Upper lobe of left lung (tissue), 6 donors: ENCODE measurements around the gene ZNF205. TPM values are rescaled to one million over a fixed set of nuclear protein-coding genes. Genes with fewer than 3 reads are reported as not detected.

Experiments used
- ATAC-seq, 2 donors: fragments of 200-7000 bp; cut with Tn5 transposase; one replicate each; pipeline ENCODE4 v1.9.1; 2022; ENCODE audit warnings: mild to moderate bottlenecking in 2 of 2, moderate library complexity in 2 of 2; ENCODE audit not compliant: low FRiP score in 2 of 2
- DNase-seq, 2 donors: peaks; one replicate each; pipeline ENCODE4 v3.0.0-alpha.2; 2019 to 2020
- H3K27ac ChIP-seq, 4 donors: fragments of 200-600 bp; sonication (generic); one replicate each; pipeline ENCODE4 v1.5.1; 2016 to 2019
- H3K27me3 ChIP-seq, 4 donors: fragments of 200-600 bp; sonication (generic); one replicate each; pipeline ENCODE4 v1.5.1; 2017 to 2019
- H3K36me3 ChIP-seq, 4 donors: fragments of 200-600 bp; sonication (generic); one replicate each; pipeline ENCODE4 v1.5.1; 2016 to 2019
- H3K4me1 ChIP-seq, 4 donors: fragments of 200-600 bp; sonication (generic); one replicate each; pipeline ENCODE4 v1.5.1; 2018 to 2019
- H3K4me3 ChIP-seq, 4 donors: fragments of 200-600 bp; sonication (generic); one replicate each; pipeline ENCODE4 v1.5.1; 2017 to 2019; ENCODE audit warnings: mild to moderate bottlenecking in 2 of 4, moderate library complexity in 1 of 4
- H3K9me3 ChIP-seq, 4 donors: fragments of 200-600 bp; sonication (generic); one replicate each; pipeline ENCODE4 v1.5.1; 2018 to 2019
- CTCF ChIP-seq, 6 experiments: fragments of 450-650 bp in 4 of 6; fragments of 200-600 bp in 2 of 6; sonication (generic) in 2 of 6; IDR thresholded peaks; one replicate each; pipeline ENCODE4 v1.5.1; 2016 to 2019; ENCODE audit warnings: antibody characterized with exemption in 6 of 6
- EP300 ChIP-seq, 4 donors: sonication (generic); formaldehyde crosslinking; IDR thresholded peaks; one replicate each; pipeline ENCODE4 v1.5.1; 2017; ENCODE audit warnings: antibody characterized with exemption in 4 of 4, control low read depth in 2 of 4
- POLR2A ChIP-seq, 4 donors: fragments of 450-650 bp; IDR thresholded peaks; one replicate each; pipeline ENCODE4 v1.5.1; 2016 to 2017; ENCODE audit warnings: antibody characterized with exemption in 4 of 4, mild to moderate bottlenecking in 2 of 4
- POLR2AphosphoS5 ChIP-seq, 2 donors: sonication (generic); formaldehyde crosslinking; IDR thresholded peaks; one replicate each; pipeline ENCODE4 v1.5.1; 2017; ENCODE audit warnings: antibody characterized with exemption in 2 of 2
- WGBS, 2 donors: methylation state at CpG; one replicate each; pipeline ENCODE4 v1.1.5; 2017 to 2018; 5-methylcytosine and 5-hydroxymethylcytosine counted together
- total RNA-seq, 6 donors: library from RNA; depleted of rRNA in 4 of 6; stranded (reverse); fragments of >200 nt in 4 of 6; gene quantifications; one replicate each; pipeline versions ENCODE4 v1.1.0 to v1.2.1, GENCODE V29; 2016 to 2021
- donor health status: DM: no; HTN: no; CAD: no; lungs with moderate emphysema.
- donor health status: DM: no; HTN: yes; CAD: no; lungs with severe emphysema.

Gene ZNF205
- total RNA-seq, 6 donors from 2014 or later: 13.8 to 25.2 (median 16.8) TPM

GRCh38 chr16:3120435-3120834 lies 8.0 kb downstream of the ZNF205 start:
- TF ChIP-seq POLR2A (IDR thresholded peaks at IDR 0.05) (no peak), EP300 (IDR thresholded peaks at IDR 0.05) (no peak), POLR2AphosphoS5 (IDR thresholded peaks at IDR 0.05) (no peak), CTCF (IDR thresholded peaks at IDR 0.05) (no peak)
- WGBS, 2 donors: 87 to 93% methylated on average over 10 to 16 of the region's 16 CpGs
- no peak overlapping the region for H3K27ac ChIP-seq
- ATAC-seq: no peak
- no peak overlapping the region for H3K4me3 ChIP-seq
- peaks cover 0 to 53% (median 36%) of the 10 kb centered on the region in 4 donors for H3K36me3 ChIP-seq
- H3K4me1 ChIP-seq: peaks cover 12 to 16% (median 13%) of the 10 kb centered on the region in 4 donors
- no peaks in the 10 kb centered on the region for H3K27me3 ChIP-seq
- DNase-seq: peak in 1 of 2 donors; percentile 43
- no peaks in the 10 kb centered on the region for H3K9me3 ChIP-seq

GRCh38 chr16:3121851-3122467 lies 9.6 kb downstream of the ZNF205 start:
- DNase-seq (no peak), ATAC-seq (no peak)
- Histone ChIP-seq H3K4me3 (no peak overlapping the region), H3K4me1 (peaks cover 12 to 16% (median 13%) of the 10 kb centered on the region in 4 donors), H3K9me3 (no peaks in the 10 kb centered on the region), H3K27me3 (no peaks in the 10 kb centered on the region), H3K27ac (no peak overlapping the region), H3K36me3 (peaks cover 0 to 40% (median 29%) of the 10 kb centered on the region in 4 donors)
- TF ChIP-seq CTCF (IDR thresholded peaks at IDR 0.05) (no peak), POLR2A (IDR thresholded peaks at IDR 0.05) (no peak), EP300 (IDR thresholded peaks at IDR 0.05) (no peak), POLR2AphosphoS5 (IDR thresholded peaks at IDR 0.05) (no peak)
- 80 to 83% methylated on average over 7 of the region's 7 CpGs for WGBS, 2 donors

DNA sequence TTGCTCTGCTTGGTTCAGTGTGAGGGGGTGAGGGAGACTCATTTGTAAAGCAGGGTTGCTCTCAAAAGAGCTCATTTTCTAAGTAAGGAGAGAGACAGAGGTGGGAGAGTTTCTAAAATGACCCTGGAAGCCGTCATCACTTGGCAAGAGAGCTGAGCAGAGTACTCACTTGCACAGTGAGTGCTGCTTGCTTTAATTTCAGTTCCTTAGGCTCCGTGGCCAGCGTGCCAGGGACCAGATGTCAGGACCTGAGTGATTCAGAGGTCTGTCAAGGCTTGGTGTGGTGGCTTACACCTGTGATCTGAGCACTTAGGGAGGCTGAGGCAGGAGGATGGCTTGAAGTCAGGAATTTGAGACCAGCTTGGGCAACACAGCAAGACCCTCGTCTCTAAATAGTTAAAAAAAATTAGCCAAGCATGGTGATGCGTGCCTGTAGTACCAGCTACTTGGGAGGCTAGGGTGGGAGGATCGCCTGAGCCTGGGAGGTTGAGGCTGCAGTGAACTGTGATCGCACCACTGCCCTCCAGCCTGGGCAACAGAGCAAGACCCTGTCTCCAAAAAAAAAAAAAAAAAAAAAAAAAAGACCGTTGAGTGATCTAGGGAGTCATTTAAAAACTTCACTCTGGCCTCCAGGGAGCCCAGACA lies 10.7 kb downstream of the ZNF205 start:
- DNase-seq (no peak), ATAC-seq (no peak)
- Histone ChIP-seq H3K4me1 (peaks cover 12 to 16% (median 13%) of the 10 kb centered on the region in 4 donors), H3K27me3 (no peaks in the 10 kb centered on the region), H3K9me3 (no peaks in the 10 kb centered on the region), H3K4me3 (no peak overlapping the region), H3K27ac (no peak overlapping the region), H3K36me3 (peaks cover 0 to 33% (median 27%) of the 10 kb centered on the region in 4 donors)
- TF ChIP-seq POLR2AphosphoS5 (IDR thresholded peaks at IDR 0.05) (no peak), POLR2A (IDR thresholded peaks at IDR 0.05) (no peak), CTCF (IDR thresholded peaks at IDR 0.05) (no peak), EP300 (IDR thresholded peaks at IDR 0.05) (no peak)
- 65% methylated on average over 8 of the region's 8 CpGs for WGBS, 2 donors

DNA sequence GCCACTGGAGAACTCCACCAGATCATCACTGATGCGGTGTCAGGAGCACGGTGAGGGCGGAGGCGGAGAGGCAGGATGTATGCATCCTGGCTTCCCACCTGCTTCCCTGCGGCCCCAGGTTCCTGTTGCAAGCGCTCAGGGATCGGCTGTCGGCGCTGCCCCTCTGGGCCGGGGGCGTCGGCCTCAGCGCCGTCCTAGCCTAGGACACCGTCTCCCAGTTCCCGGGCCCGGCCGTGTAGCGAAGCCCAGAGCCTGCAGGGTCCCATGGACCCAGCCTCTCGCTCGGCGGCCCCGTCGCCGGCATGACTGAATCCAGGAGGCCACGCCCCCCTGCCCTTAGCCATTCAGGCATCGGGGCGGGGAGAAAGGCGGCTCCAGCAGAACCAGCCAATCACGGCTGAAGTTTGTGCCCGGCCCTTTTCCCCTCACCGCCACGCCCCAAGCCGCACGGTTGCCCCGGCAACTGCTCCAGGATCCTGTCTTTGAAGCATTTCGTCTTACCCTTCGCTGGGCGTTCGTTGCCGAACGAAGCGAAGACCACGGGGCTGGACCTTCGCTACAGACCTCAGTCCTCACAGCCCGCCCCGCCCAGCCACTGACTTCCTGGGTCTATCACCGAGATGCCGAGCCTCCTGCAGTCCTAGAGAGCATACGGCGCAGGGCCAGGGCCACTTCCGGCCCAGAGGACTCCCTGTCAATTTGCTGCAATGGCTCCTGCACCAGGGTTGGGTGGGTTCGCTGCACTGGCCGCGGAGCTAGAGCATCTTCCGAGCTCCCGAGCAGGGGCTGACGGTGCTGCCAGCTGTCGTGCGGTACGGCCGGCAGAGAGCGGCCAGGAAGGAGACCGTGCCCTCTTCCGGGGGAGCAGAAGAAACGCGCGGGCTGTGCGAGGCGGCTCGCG lies 11.8 kb downstream of the ZNF205 start:
- DNase-seq: peak; percentile 98

More for the DNA sequence above, 11.8 kb downstream of the ZNF205 start:
- H3K27me3 ChIP-seq: no peaks in the 10 kb centered on the region
- H3K4me3 ChIP-seq: peak overlapping the region; percentile 62 to 87 (median 78)
- H3K36me3 ChIP-seq: peaks cover 0 to 21% (median 18%) of the 10 kb centered on the region in 4 donors
- H3K9me3 ChIP-seq: no peaks in the 10 kb centered on the region
- peak in 2 of 4 donors; percentile 17 to 69 for TF ChIP-seq POLR2A (IDR thresholded peaks at IDR 0.05)
- TF ChIP-seq POLR2AphosphoS5 (IDR thresholded peaks at IDR 0.05): peak; percentile 27 to 65
- TF ChIP-seq CTCF (IDR thresholded peaks at IDR 0.05): peak in 3 of 6 experiments; percentile 34 to 48 (median 42)
- no peak for TF ChIP-seq EP300 (IDR thresholded peaks at IDR 0.05)
- peak overlapping the region; percentile 73 to 86 (median 80) for H3K27ac ChIP-seq
- 0 to 1% methylated on average over 27 to 46 of the region's 72 CpGs for WGBS, 2 donors
- ATAC-seq: peak; percentile 97 to 98
- H3K4me1 ChIP-seq: peaks cover 21 to 23% (median 22%) of the 10 kb centered on the region in 4 donors
